IMR-90 (cell line): Measurements from ENCODE around the gene ZNF827. TPM values are rescaled to one million over a fixed set of nuclear protein-coding genes. Genes with fewer than 3 reads are reported as not detected.

Experiments used
- ATAC-seq: fragments of 200-7000 bp; cut with Tn5 transposase; 2 replicates; pipeline ENCODE4 v1.9.1; 2020; ENCODE audit warnings: low read depth, mild to moderate bottlenecking, moderate library complexity
- BruUV-seq: library from RNA; stranded (reverse); fragments of 400-500 nt; replicated peaks from 2 replicates; lab custom pipeline; 2021; lab: Mats Ljungman, UMichigan
- CTCF ChIA-PET: fragments of 300-600 bp; formaldehyde crosslinking; extraction: SDS; loops from one replicate; lab custom pipeline; 2021; ENCODE audit warnings: antibody characterized with exemption; lab: Yijun Ruan, JAX
- POLR2A ChIA-PET: fragments of 300-600 bp; sonication (Branson Sonifier 250); formaldehyde crosslinking; loops from one replicate; lab custom pipeline; 2022; ENCODE audit warnings: antibody characterized with exemption; ENCODE audit not compliant: unreplicated experiment; lab: Charles Lee
- DNase-seq: peaks from one replicate; pipeline ENCODE4 v3.0.0; 2013
- H2AFZ ChIP-seq: replicated peaks from 2 replicates; pipeline ENCODE3; 2013; ENCODE audit warnings: low read length, mild to moderate bottlenecking; ENCODE audit not compliant: poor library complexity
- H2AK5ac ChIP-seq: 2 replicates; pipeline ENCODE4 v1.6.1; 2013; ENCODE audit warnings: low read depth, low read length, inconsistent platforms
- H2AK9ac ChIP-seq: replicated peaks from 2 replicates; pipeline ENCODE3; 2013; ENCODE audit warnings: mild to moderate bottlenecking, low read depth, low read length, moderate library complexity; ENCODE audit not compliant: poor library complexity
- H2BK120ac ChIP-seq: 2 replicates; pipeline ENCODE4 v1.6.1; 2013; ENCODE audit warnings: low read depth, low read length, inconsistent platforms
- H2BK15ac ChIP-seq: 3 replicates; pipeline ENCODE4 v1.6.1; 2013; ENCODE audit warnings: low read depth, low read length, inconsistent platforms
- H2BK20ac ChIP-seq: 2 replicates; pipeline ENCODE4 v1.6.1; 2013; ENCODE audit warnings: low read depth, mild to moderate bottlenecking, inconsistent platforms, low read length, moderate library complexity
- H2BK5ac ChIP-seq: 2 replicates; pipeline ENCODE4 v1.6.1; 2013; ENCODE audit warnings: mild to moderate bottlenecking, low read depth, low read length, inconsistent platforms; ENCODE audit not compliant: poor library complexity, severe bottlenecking
- H3K14ac ChIP-seq: replicated peaks from 2 replicates; pipeline ENCODE4 v1.6.1; 2013; ENCODE audit warnings: low read depth, low read length, inconsistent platforms
- H3K18ac ChIP-seq: 2 replicates; pipeline ENCODE4 v1.6.1; 2013; ENCODE audit warnings: low read depth, low read length, control low read depth
- H3K23ac ChIP-seq: 2 replicates; pipeline ENCODE4 v1.6.1; 2013; ENCODE audit warnings: low read depth, low read length, inconsistent platforms
- H3K27ac ChIP-seq: 2 replicates; pipeline ENCODE4 v1.5.1; 2013; ENCODE audit warnings: mild to moderate bottlenecking, control low read depth, low read length; ENCODE audit not compliant: insufficient read depth
- H3K27me3 ChIP-seq: 2 replicates; pipeline ENCODE4 v1.6.1; 2013; ENCODE audit warnings: low read length; ENCODE audit not compliant: control insufficient read depth, insufficient read depth
- H3K36me3 ChIP-seq: 2 replicates; pipeline ENCODE4 v1.6.1; 2013; ENCODE audit warnings: low read length, mixed read lengths; ENCODE audit not compliant: control insufficient read depth, insufficient read depth
- H3K4ac ChIP-seq: 2 replicates; pipeline ENCODE4 v1.6.1; 2013; ENCODE audit warnings: low read depth, low read length, inconsistent platforms
- H3K4me1 ChIP-seq: 2 replicates; pipeline ENCODE4 v1.6.1; 2013; ENCODE audit warnings: low read length, mixed read lengths; ENCODE audit not compliant: control insufficient read depth, insufficient read depth
- H3K4me2 ChIP-seq: 2 replicates; pipeline ENCODE4 v1.6.1; 2013; ENCODE audit warnings: low read depth, mild to moderate bottlenecking, control low read depth, low read length, moderate library complexity
- H3K4me3 ChIP-seq: 2 replicates; pipeline ENCODE4 v1.5.1; 2013; ENCODE audit warnings: low read depth, mild to moderate bottlenecking, control low read depth, low read length, moderate library complexity; ENCODE audit not compliant: insufficient read depth
- H3K56ac ChIP-seq: 2 replicates; pipeline ENCODE4 v1.6.1; 2013; ENCODE audit warnings: low read length, inconsistent platforms; ENCODE audit not compliant: insufficient read depth; ENCODE audit errors: extremely low read depth
- H3K79me1 ChIP-seq, 2 experiments: 2 replicates each; pipeline ENCODE4 v1.6.1; 2013; ENCODE audit warnings: low read length in 2 of 2, inconsistent platforms in 1 of 2, low read depth in 1 of 2
- H3K9ac ChIP-seq: 2 replicates; pipeline ENCODE4 v1.6.1; 2013; ENCODE audit warnings: low read depth, low read length, control low read depth
- H3K9me1 ChIP-seq: 2 replicates; pipeline ENCODE4 v1.6.1; 2013; ENCODE audit warnings: low read length, inconsistent platforms; ENCODE audit not compliant: insufficient read depth
- H3K9me3 ChIP-seq: 2 replicates; pipeline ENCODE4 v1.6.1; 2013; ENCODE audit warnings: low read length; ENCODE audit not compliant: control insufficient read depth, insufficient read depth
- H4K20me1 ChIP-seq: 2 replicates; pipeline ENCODE4 v1.6.1; 2013; ENCODE audit warnings: low read length, inconsistent platforms; ENCODE audit not compliant: insufficient read depth
- H4K5ac ChIP-seq: 2 replicates; pipeline ENCODE4 v1.6.1; 2013; ENCODE audit warnings: mild to moderate bottlenecking, low read depth, low read length, control low read depth
- H4K8ac ChIP-seq, 2 experiments: 2 replicates each; pipeline ENCODE4 v1.6.1; 2013; ENCODE audit warnings: low read depth in 2 of 2, low read length in 2 of 2, control low read depth in 1 of 2, inconsistent platforms in 1 of 2
- H4K91ac ChIP-seq: 2 replicates; pipeline ENCODE4 v1.6.1; 2013; ENCODE audit warnings: low read depth, low read length, inconsistent platforms; ENCODE audit not compliant: insufficient read depth
- CEBPB ChIP-seq: IDR thresholded peaks from 2 replicates; pipeline ENCODE4 v1.6.1; 2012; ENCODE audit warnings: low read depth, low read length, improper control_type of control experiment
- CHD1 ChIP-seq: IDR thresholded peaks from 2 replicates; pipeline ENCODE4 v1.6.1; 2012; ENCODE audit warnings: low read depth, low read length, improper control_type of control experiment
- FOS ChIP-seq: fragments of 150-350 bp; IDR thresholded peaks from 2 replicates; pipeline ENCODE4 v1.6.1; 2016; ENCODE audit warnings: low read depth, low read length
- MAFK ChIP-seq: IDR thresholded peaks from 2 replicates; pipeline ENCODE4 v1.6.1; 2012; ENCODE audit warnings: low read depth, low read length, improper control_type of control experiment
- MAZ ChIP-seq: IDR thresholded peaks from 2 replicates; pipeline ENCODE4 v1.6.1; 2012; ENCODE audit warnings: low read depth, mild to moderate bottlenecking, low read length, improper control_type of control experiment, moderate library complexity, borderline replicate concordance
- MXI1 ChIP-seq: IDR thresholded peaks from 2 replicates; pipeline ENCODE4 v1.6.1; 2012; ENCODE audit warnings: low read depth, mild to moderate bottlenecking, low read length, moderate library complexity, borderline replicate concordance
- NFE2L2 ChIP-seq: fragments of 150-350 bp; IDR thresholded peaks from 2 replicates; pipeline ENCODE4 v1.6.1; 2016; ENCODE audit warnings: low read depth, mild to moderate bottlenecking, low read length
- POLR2A ChIP-seq: IDR thresholded peaks from 2 replicates; pipeline ENCODE4 v1.6.1; 2012; ENCODE audit warnings: mild to moderate bottlenecking, low read depth, low read length
- RAD21 ChIP-seq: IDR thresholded peaks from 2 replicates; pipeline ENCODE4 v1.6.1; 2012; ENCODE audit warnings: low read length, improper control_type of control experiment
- RCOR1 ChIP-seq: IDR thresholded peaks from 2 replicates; pipeline ENCODE4 v1.6.1; 2012; ENCODE audit warnings: mild to moderate bottlenecking, low read length, improper control_type of control experiment; ENCODE audit not compliant: insufficient replicate concordance
- RFX5 ChIP-seq: IDR thresholded peaks from 2 replicates; pipeline ENCODE4 v1.8.0; 2012; ENCODE audit warnings: low read depth, mild to moderate bottlenecking, low read length, moderate library complexity
- SMC3 ChIP-seq: fragments of 150-350 bp; IDR thresholded peaks from 2 replicates; pipeline ENCODE4 v1.6.1; 2016; ENCODE audit warnings: low read depth, mild to moderate bottlenecking, antibody characterized with exemption, low read length, moderate library complexity
- WGBS, 2 experiments: methylation state at CpG; one replicate each; pipeline versions ENCODE4 v1.1.5 to v1.1.7; 2013; ENCODE audit warnings: missing lambda C conversion rate in 2 of 2; ENCODE audit not compliant: insufficient read length in 1 of 2; ENCODE audit errors: extremely low coverage in 2 of 2; 5-methylcytosine and 5-hydroxymethylcytosine counted together
- dilution Hi-C: fragments of 300-500 bp; cut with HindIII; formaldehyde crosslinking; loops from one replicate; pipeline ENCODE4 v1.14.3; 2018; ENCODE audit warnings: low sequenced_read_pairs; ENCODE audit not compliant: unreplicated experiment
- in situ Hi-C: fragments of 300-500 bp; cut with MboI; formaldehyde crosslinking; loops from 3 replicates; pipeline ENCODE4 v1.14.3; 2019; ENCODE audit warnings: low sequenced_read_pairs, inconsistent platforms, mixed read lengths
- intact Hi-C: fragments of 100-400 bp; cut with micrococcal nuclease; formaldehyde crosslinking; loops from 2 replicates; pipeline ENCODE4 v1.10.0; 2022
- polyA plus RNA-seq, 3 experiments: library from polyadenylated mRNA; depleted of rRNA; stranded (reverse); fragments of >200 nt; gene quantifications; 2 replicates each; pipeline ENCODE4 v1.2.3, GENCODE V29; 2012; ENCODE audit warnings: low replicate concordance in 1 of 3
- total RNA-seq: library from RNA; depleted of rRNA; stranded (reverse); fragments of >200 nt; gene quantifications from 2 replicates; pipeline ENCODE4 v1.2.3, GENCODE V29; 2012
- TF ChIP-seq, protein P1 (sequence below): fragments of 150-350 bp; IDR thresholded peaks from 2 replicates; pipeline ENCODE4 v1.6.1; 2017; ENCODE audit warnings: mild to moderate bottlenecking, antibody characterized with exemption, low read length, low read depth
- TF ChIP-seq, protein P2 (sequence below): conservative IDR thresholded peaks from 2 replicates; pipeline ENCODE4 v1.5.1; 2012; ENCODE audit warnings: mild to moderate bottlenecking, low read depth, low read length, improper control_type of control experiment
- TF ChIP-seq, protein P3 (sequence below): fragments of 150-350 bp; IDR thresholded peaks from 2 replicates; pipeline ENCODE4 v1.6.1; 2016; ENCODE audit warnings: low read depth, mild to moderate bottlenecking, low read length, moderate library complexity, borderline replicate concordance

The ZNF827 gene
- total and polyA plus RNA-seq, 2 of the 4 experiments (the other 2 are of a cell fraction) = 6.6 to 31.7 TPM

DNA sequence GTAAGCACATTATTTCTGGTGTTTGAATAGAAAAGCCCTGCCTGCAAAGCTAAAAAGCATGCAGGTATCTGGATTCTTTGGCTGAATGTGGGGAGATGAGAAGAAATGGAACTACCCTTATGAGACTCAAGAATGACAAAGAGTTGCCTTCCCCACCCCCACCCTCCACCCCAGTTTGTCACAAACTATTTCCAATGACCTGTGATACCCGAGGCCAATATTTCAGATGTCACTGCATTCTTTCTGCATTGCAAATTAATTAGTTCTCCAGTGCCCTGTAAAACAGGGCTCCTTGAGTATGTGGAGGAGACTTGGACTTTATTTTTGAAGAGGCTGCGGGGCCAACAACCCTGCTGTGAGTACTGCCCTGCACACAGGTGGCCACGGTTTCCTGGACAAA is 116.4 kb downstream of the ZNF827 start:
- Histone ChIP-seq H2AK9ac (no peak overlapping the region), H3K4me1 (peaks cover 14% of the 10 kb centered on the region), H3K36me3 (peaks cover 8% of the 10 kb centered on the region), H3K9me3 (no peaks in the 10 kb centered on the region), H4K8ac (no peak overlapping the region), H3K9me1 (peaks cover 9% of the 10 kb centered on the region), H3K79me1 (peaks cover 7 to 10% of the 10 kb centered on the region in 2 experiments; a peak in 2 of 4 replicates), H3K27me3 (no peaks in the 10 kb centered on the region), H3K4me3 (no peak overlapping the region), H3K23ac (no peak overlapping the region), H2BK15ac (no peak overlapping the region), H3K27ac (no peak overlapping the region), H3K56ac (no peak overlapping the region), H2BK20ac (no peak overlapping the region), H2BK5ac (no peak overlapping the region), H4K20me1 (no peaks in the 10 kb centered on the region), H2BK120ac (no peak overlapping the region), H3K4ac (no peak overlapping the region), H3K14ac (0 out of 2 replicates have a peak overlapping the region, but pooled peaks have one; percentile 18), H4K91ac (no peak overlapping the region; the same call in 1 of the 2 replicates), H3K4me2 (no peak overlapping the region), H4K5ac (no peak overlapping the region), H2AK5ac (no peak overlapping the region), H2AFZ (no peak overlapping the region), H3K18ac (no peak overlapping the region), H3K9ac (no peak overlapping the region)
- dilution Hi-C loops (no loop called here), in situ Hi-C loops (no loop called here), intact Hi-C loops (no loop called here)
- CTCF ChIA-PET = no interaction called here
- whole genome bisulfite sequencing, 2 experiments = 92% methylated on average over 2 of the region's 3 CpGs; no CpG with 5 or more reads in 1 of the 2 experiments
- ATAC-seq (no peak), DNase-seq (no peak)
- no TSS peak for BruUV-seq
- POLR2A ChIA-PET = no interaction called here
- no peak for TF ChIP-seq CEBPB
- no peak for TF ChIP-seq RCOR1
- TF ChIP-seq, protein P1, sequence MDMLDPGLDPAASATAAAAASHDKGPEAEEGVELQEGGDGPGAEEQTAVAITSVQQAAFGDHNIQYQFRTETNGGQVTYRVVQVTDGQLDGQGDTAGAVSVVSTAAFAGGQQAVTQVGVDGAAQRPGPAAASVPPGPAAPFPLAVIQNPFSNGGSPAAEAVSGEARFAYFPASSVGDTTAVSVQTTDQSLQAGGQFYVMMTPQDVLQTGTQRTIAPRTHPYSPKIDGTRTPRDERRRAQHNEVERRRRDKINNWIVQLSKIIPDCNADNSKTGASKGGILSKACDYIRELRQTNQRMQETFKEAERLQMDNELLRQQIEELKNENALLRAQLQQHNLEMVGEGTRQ = no peak
- TF ChIP-seq RAD21 = no peak
- no peak for TF ChIP-seq MXI1
- TF ChIP-seq MAFK = no peak
- no peak for TF ChIP-seq FOS
- TF ChIP-seq RFX5 = no peak
- TF ChIP-seq SMC3 = no peak
- no peak for TF ChIP-seq POLR2A
- TF ChIP-seq, protein P2, sequence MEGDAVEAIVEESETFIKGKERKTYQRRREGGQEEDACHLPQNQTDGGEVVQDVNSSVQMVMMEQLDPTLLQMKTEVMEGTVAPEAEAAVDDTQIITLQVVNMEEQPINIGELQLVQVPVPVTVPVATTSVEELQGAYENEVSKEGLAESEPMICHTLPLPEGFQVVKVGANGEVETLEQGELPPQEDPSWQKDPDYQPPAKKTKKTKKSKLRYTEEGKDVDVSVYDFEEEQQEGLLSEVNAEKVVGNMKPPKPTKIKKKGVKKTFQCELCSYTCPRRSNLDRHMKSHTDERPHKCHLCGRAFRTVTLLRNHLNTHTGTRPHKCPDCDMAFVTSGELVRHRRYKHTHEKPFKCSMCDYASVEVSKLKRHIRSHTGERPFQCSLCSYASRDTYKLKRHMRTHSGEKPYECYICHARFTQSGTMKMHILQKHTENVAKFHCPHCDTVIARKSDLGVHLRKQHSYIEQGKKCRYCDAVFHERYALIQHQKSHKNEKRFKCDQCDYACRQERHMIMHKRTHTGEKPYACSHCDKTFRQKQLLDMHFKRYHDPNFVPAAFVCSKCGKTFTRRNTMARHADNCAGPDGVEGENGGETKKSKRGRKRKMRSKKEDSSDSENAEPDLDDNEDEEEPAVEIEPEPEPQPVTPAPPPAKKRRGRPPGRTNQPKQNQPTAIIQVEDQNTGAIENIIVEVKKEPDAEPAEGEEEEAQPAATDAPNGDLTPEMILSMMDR = no peak
- no peak for TF ChIP-seq NFE2L2
- TF ChIP-seq, protein P3, sequence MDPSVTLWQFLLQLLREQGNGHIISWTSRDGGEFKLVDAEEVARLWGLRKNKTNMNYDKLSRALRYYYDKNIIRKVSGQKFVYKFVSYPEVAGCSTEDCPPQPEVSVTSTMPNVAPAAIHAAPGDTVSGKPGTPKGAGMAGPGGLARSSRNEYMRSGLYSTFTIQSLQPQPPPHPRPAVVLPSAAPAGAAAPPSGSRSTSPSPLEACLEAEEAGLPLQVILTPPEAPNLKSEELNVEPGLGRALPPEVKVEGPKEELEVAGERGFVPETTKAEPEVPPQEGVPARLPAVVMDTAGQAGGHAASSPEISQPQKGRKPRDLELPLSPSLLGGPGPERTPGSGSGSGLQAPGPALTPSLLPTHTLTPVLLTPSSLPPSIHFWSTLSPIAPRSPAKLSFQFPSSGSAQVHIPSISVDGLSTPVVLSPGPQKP = no peak
- no peak for TF ChIP-seq CHD1
- no peak for TF ChIP-seq MAZ
